Stimulated activated CD4-positive, alpha-beta T cell treated with anti-CD3 and anti-CD28 coated beads, Interleukin-15, amount 100 ng/mL, for 1 hour (primary cell): ENCODE data around the gene SESN3.
"Not testable (repeated sequence)": the region's sequence is repeated elsewhere in the genome, so short reads cannot be mapped to it uniquely, and the experiment has no call there.

Experiments used
- DNase-seq, 2 donors: peaks; one replicate each; pipeline ENCODE4 v3.0.0-alpha.2; 2020; ENCODE audit warnings: low read depth in 1 of 2, low spot score in 1 of 2

SESN3 gene

GRCh38 chr11:95152876-95153856, 77.8 kb downstream of the SESN3 start:
- no peak for DNase-seq

GRCh38 chr11:95150956-95151684, 79.9 kb downstream of the SESN3 start:
- peak; percentile 78 for DNase-seq

- no peak for DNase-seq
Measured at GRCh38 chr11:95149651-95150364, 81.2 kb downstream of the SESN3 start.

GRCh38 chr11:95148938-95149337, 82.1 kb downstream of the SESN3 start:
- DNase-seq: no peak

GRCh38 chr11:95148406-95148805, 82.6 kb downstream of the SESN3 start:
- DNase-seq: no peak

GRCh38 chr11:95147364-95147905, 83.6 kb downstream of the SESN3 start:
- DNase-seq: no peak

- DNase-seq: no peak
Measured at GRCh38 chr11:95145430-95146060, 85.5 kb downstream of the SESN3 start.

- no peak for DNase-seq
Measured at GRCh38 chr11:95144313-95145235, 86.4 kb downstream of the SESN3 start.

- DNase-seq: no peak
Measured at GRCh38 chr11:95143106-95143681, 87.8 kb downstream of the SESN3 start.

- DNase-seq: no peak
Measured at GRCh38 chr11:95142431-95142830, 88.6 kb downstream of the SESN3 start.

- DNase-seq: no peak
Measured at GRCh38 chr11:95140397-95141033, 90.5 kb downstream of the SESN3 start.

GRCh38 chr11:95138448-95138847, 92.6 kb downstream of the SESN3 start:
- DNase-seq: no peak

- no peak for DNase-seq
Measured at GRCh38 chr11:95137299-95137698, 93.7 kb downstream of the SESN3 start.

GRCh38 chr11:95136747-95137146, 94.3 kb downstream of the SESN3 start:
- DNase-seq: not testable (repeated sequence)

- no peak for DNase-seq
Measured at GRCh38 chr11:95135880-95136279, 95.1 kb downstream of the SESN3 start.

- DNase-seq: no peak
Measured at GRCh38 chr11:95135155-95135554, 95.8 kb downstream of the SESN3 start.

- DNase-seq: no peak
Measured at GRCh38 chr11:95134491-95134890, 96.5 kb downstream of the SESN3 start.

GRCh38 chr11:95132956-95133355, 98.0 kb downstream of the SESN3 start:
- DNase-seq: no peak

- no peak for DNase-seq
Measured at GRCh38 chr11:95128602-95129001, 102.4 kb downstream of the SESN3 start.
